Myocyte (in vitro differentiated cells): ENCODE results near the gene TPRN. TPM values are rescaled to one million over a fixed set of nuclear protein-coding genes. Genes with fewer than 3 reads are reported as not detected.

Experiments
- DNase-seq: peaks from one replicate; pipeline ENCODE4 v3.0.0-alpha.2; 2012; ENCODE audit warnings: low read depth
- total RNA-seq: library from RNA; depleted of rRNA; stranded (reverse); fragments of >200 nt; gene quantifications from 2 replicates; pipeline ENCODE4 v1.2.3, GENCODE V29; 2014

The TPRN gene
- total RNA-seq, 1 donor from 2014 or later = 19.5 TPM

- peak; percentile 63 for DNase-seq
Observed at GRCh38 chr9:137236936-137237421, 36.4 kb upstream of the TPRN start.

- peak; percentile 80 for DNase-seq
Observed at GRCh38 chr9:137236238-137236935, 35.8 kb upstream of the TPRN start.

GRCh38 chr9:137235424-137236237, 35.1 kb upstream of the TPRN start:
- DNase-seq = no peak

- no peak for DNase-seq
Observed at GRCh38 chr9:137234758-137235423, 34.4 kb upstream of the TPRN start.

GRCh38 chr9:137234055-137234697, 33.6 kb upstream of the TPRN start:
- DNase-seq = no peak

GRCh38 chr9:137233143-137233980, 32.8 kb upstream of the TPRN start:
- no peak for DNase-seq

- DNase-seq = peak; percentile 64
Observed at GRCh38 chr9:137232510-137232909, 32.0 kb upstream of the TPRN start.

GRCh38 chr9:137232101-137232500, 31.6 kb upstream of the TPRN start:
- DNase-seq = no peak

GRCh38 chr9:137231372-137232039, 31.0 kb upstream of the TPRN start:
- no peak for DNase-seq

GRCh38 chr9:137230705-137231371, 30.3 kb upstream of the TPRN start, which contains the start of gene SLC34A3:
Gene SLC34A3 (plus strand): TSS chr9:137230901. CDS start chr9:137231703, 802 bp downstream.
- no peak for DNase-seq

- DNase-seq = no peak
Observed at GRCh38 chr9:137229903-137230704, 29.6 kb upstream of the TPRN start.

- DNase-seq = no peak
Observed at GRCh38 chr9:137228968-137229896, 28.7 kb upstream of the TPRN start.

GRCh38 chr9:137228506-137228967, 28.0 kb upstream of the TPRN start:
- no peak for DNase-seq

- DNase-seq = no peak
Observed at GRCh38 chr9:137227853-137228505, 27.4 kb upstream of the TPRN start.

GRCh38 chr9:137227054-137227852, 26.7 kb upstream of the TPRN start, which contains the start of gene RNF224:
Gene RNF224 (plus strand): TSS chr9:137227502. CDS start chr9:137228336, 834 bp downstream.
- DNase-seq = peak; percentile 81
